HG03280 (cell line): ENCODE data around the gene TAS1R1.

Experiments
- ATAC-seq: cut with Tn5 transposase; IDR thresholded peaks from one replicate; pipeline ENCODE4 v1.9.1; 2021; ENCODE audit warnings: mild to moderate bottlenecking, moderate library complexity; ENCODE audit not compliant: unreplicated experiment

The TAS1R1 gene

DNA sequence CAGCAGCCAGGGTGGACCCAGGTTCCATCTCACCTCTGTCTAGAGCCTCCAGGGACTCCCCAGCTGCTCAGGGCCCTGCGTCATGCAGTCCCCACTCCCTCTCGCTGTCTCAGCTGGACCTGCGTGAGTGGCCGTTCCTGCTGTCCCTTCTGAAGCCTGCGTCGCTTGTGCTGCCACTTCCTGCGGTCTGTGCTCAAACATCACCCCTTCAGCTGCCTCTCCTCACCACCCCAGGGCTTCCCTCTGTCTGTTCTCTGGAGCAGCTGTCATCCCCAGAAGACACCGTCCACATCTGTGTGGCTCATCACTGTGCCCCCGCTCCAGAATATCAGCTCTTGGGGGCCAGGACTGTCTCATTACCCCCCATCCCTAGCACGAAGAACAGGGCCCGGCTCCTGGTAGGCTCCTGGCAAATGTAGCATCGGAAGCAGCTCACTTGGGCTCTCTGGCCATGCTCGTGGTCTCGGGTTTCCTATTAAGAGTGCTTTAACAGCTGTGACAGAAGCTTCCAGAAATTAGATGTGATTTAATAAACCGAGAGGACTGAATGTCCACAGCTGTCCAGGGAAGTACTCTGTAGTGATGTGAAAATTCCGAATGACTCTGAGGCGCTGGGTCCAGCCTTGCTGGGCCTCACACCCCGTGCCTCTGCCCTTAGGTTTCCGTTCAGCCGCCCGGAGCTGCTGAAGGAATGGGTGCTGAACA is 72.9 kb downstream of the TAS1R1 start:
- no peak for ATAC-seq

DNA sequence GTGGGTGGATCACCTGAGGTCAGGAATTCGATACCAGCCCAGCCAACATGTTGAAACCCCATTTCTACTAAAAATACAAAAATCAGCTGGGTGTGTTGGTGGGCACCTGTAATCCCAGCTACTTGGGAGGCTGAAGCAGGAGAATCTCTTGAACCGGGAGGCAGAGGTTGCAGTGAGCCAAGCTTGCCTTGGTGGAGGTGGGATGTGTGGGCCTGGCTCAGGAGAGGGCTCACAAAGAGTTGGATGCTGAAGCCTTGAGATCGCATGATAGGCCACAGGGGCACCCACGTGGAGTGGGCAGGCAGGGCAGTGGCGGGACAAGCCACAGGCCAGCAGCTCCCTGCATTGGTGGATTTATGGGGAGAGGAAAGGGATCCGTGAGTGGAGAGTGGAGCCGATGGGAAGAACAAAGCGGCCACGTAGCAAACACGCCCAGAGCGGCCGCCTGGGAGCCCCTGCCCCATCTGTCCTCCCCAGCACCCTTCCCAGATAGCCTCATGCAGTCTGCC is 73.9 kb downstream of the TAS1R1 start:
- ATAC-seq: no peak
